T-cell (primary cell): ENCODE results near the gene DLD. TPM values are rescaled to one million over a fixed set of nuclear protein-coding genes. Genes with fewer than 3 reads are reported as not detected.
"Not testable (repeated sequence)": the region's sequence is repeated elsewhere in the genome, so short reads cannot be mapped to it uniquely, and the experiment has no call there.

Experiments
- ATAC-seq, 4 experiments: fragments of 200-7000 bp in 3 of 4; fragments of 150-1000 bp in 1 of 4; cut with Tn5 transposase; replicated peaks in 1 of 4; 1 replicate in 3 of 4; 2 replicates in 1 of 4; pipeline ENCODE4 v1.10.0; 2021; ENCODE audit warnings: moderate library complexity in 3 of 4, mild to moderate bottlenecking in 2 of 4, moderate number of reproducible peaks in 1 of 4
- CTCF ChIA-PET, 2 donors: fragments of 300-600 bp; sonication (Branson Sonifier 250); formaldehyde crosslinking; loops; one replicate each; lab custom pipeline; 2022; ENCODE audit warnings: antibody characterized with exemption in 2 of 2; lab: Charles Lee
- POLR2A ChIA-PET, 2 donors: fragments of 300-600 bp; sonication (Branson Sonifier 250); formaldehyde crosslinking; loops; one replicate each; lab custom pipeline; 2022; ENCODE audit warnings: antibody characterized with exemption in 2 of 2; lab: Charles Lee
- DNase-seq, 35 experiments: peaks; one replicate each; pipeline versions ENCODE4 v3.0.0 to v3.0.0-alpha.2; 2013 to 2023
- H3K27ac ChIP-seq: one replicate; pipeline ENCODE4 v1.5.1; 2013; ENCODE audit warnings: low read length
- H3K27me3 ChIP-seq, 2 experiments: replicated peaks in 1 of 2; 1 replicate in 1 of 2; 2 replicates in 1 of 2; pipeline versions ENCODE4 v1.6.1 to v1.7.0; 2013; ENCODE audit warnings: low read length in 1 of 2, mixed read lengths in 1 of 2; ENCODE audit not compliant: control insufficient read depth in 2 of 2, insufficient read depth in 2 of 2; ENCODE audit errors: extremely low read depth in 1 of 2
- H3K36me3 ChIP-seq, 2 donors: 1 replicate in 1 of 2; 2 replicates in 1 of 2; pipeline versions ENCODE4 v1.6.1 to v1.7.0; 2013; ENCODE audit warnings: low read length in 1 of 2; ENCODE audit not compliant: control insufficient read depth in 2 of 2, insufficient read depth in 1 of 2; ENCODE audit errors: extremely low read depth in 1 of 2
- H3K4me1 ChIP-seq, 2 experiments: 1 replicate in 1 of 2; 2 replicates in 1 of 2; pipeline versions ENCODE4 v1.6.1 to v1.7.0; 2013; ENCODE audit warnings: low read length in 2 of 2, mixed read lengths in 1 of 2; ENCODE audit not compliant: insufficient read depth in 2 of 2, control insufficient read depth in 1 of 2; ENCODE audit errors: extremely low read depth in 1 of 2
- H3K4me3 ChIP-seq, 2 donors: 1 replicate in 1 of 2; 2 replicates in 1 of 2; pipeline versions ENCODE4 v1.5.1 to v1.7.0; 2013; ENCODE audit warnings: mild to moderate bottlenecking in 2 of 2, low read length in 1 of 2, moderate library complexity in 1 of 2; ENCODE audit not compliant: control insufficient read depth in 1 of 2; ENCODE audit errors: extremely low read depth in 1 of 2
- H3K9me3 ChIP-seq: 2 replicates; pipeline ENCODE4 v1.7.0; 2013
- H3K27ac Mint-ChIP-seq, 2 donors: one replicate each; pipeline ENCODE4 v1.8.0; 2020 to 2021; ENCODE audit warnings: mild to moderate bottlenecking in 2 of 2, mixed read lengths in 2 of 2
- H3K27me3 Mint-ChIP-seq, 2 donors: one replicate each; pipeline ENCODE4 v1.8.0; 2021 to 2022; ENCODE audit warnings: mixed read lengths in 2 of 2
- H3K36me3 Mint-ChIP-seq: one replicate; pipeline ENCODE4 v1.8.0; 2021; ENCODE audit warnings: mixed read lengths
- H3K4me1 Mint-ChIP-seq, 3 donors: one replicate each; pipeline ENCODE4 v1.8.0; 2020 to 2022; ENCODE audit warnings: mixed read lengths in 3 of 3, mild to moderate bottlenecking in 1 of 3
- H3K4me3 Mint-ChIP-seq, 3 donors: one replicate each; pipeline ENCODE4 v1.8.0; 2020 to 2022; ENCODE audit warnings: mild to moderate bottlenecking in 3 of 3, mixed read lengths in 3 of 3, moderate library complexity in 3 of 3
- H3K9me3 Mint-ChIP-seq, 3 donors: one replicate each; pipeline ENCODE4 v1.8.0; 2020 to 2022; ENCODE audit warnings: mixed read lengths in 3 of 3
- WGBS: methylation state at CpG from one replicate; pipeline ENCODE4 v1.1.5; 2013; ENCODE audit warnings: missing lambda C conversion rate; ENCODE audit not compliant: insufficient coverage; 5-methylcytosine and 5-hydroxymethylcytosine counted together
- total RNA-seq, 35 experiments: library from RNA in 6 of 35; stranded (reverse) in 6 of 35; fragments of 120-200 nt in 1 of 35; gene quantifications; one replicate each; pipeline versions ENCODE4 v1.2.1 to v1.2.4 and lab custom pipeline; 2013 to 2026

Gene DLD, protein sequence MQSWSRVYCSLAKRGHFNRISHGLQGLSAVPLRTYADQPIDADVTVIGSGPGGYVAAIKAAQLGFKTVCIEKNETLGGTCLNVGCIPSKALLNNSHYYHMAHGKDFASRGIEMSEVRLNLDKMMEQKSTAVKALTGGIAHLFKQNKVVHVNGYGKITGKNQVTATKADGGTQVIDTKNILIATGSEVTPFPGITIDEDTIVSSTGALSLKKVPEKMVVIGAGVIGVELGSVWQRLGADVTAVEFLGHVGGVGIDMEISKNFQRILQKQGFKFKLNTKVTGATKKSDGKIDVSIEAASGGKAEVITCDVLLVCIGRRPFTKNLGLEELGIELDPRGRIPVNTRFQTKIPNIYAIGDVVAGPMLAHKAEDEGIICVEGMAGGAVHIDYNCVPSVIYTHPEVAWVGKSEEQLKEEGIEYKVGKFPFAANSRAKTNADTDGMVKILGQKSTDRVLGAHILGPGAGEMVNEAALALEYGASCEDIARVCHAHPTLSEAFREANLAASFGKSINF
- total RNA-seq (10 to 100 TPM; 32.3 to 63.6 (median 41.9) TPM), total RNA-seq (lab: John Stamatoyannopoulos, UW) (44.1 to 155 (median 60.1) reads per million in 29 experiments)
- total RNA-seq (2013), result 38.6 TPM

DNA sequence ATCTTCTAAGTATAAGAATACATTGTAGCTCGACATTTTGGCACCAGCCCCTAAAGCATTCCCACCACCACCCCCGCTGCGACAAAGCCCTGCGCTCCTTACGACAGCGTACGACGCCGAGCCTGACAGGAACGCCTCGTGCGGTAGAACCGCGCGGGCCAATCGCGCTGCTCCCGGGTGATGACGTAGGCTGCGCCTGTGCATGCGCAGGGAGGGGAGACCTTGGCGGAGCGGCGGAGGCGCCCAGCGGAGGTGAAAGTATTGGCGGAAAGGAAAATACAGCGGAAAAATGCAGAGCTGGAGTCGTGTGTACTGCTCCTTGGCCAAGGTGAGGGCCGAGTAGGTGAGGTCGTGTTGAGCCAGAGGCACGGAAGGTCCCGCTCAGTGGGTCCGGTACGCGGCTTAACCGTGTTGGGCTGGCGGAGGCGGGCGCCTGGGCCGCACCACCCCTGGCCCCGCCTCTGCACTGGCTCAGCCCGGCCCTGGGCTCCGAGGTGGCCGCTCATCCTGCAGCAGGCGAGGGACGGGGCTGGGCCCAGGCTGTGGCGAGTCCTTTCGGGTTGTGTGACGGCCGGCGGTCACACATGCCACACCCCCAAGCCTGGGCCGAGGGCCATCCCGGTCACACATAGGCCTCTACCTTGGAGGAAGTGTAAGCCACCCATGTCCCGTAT, at the start of gene DLD:
Gene DLD (plus strand): TSS at position 222 of the 674 bp plus-strand sequence. CDS start 68 bp downstream, at position 290.
- POLR2A ChIA-PET, result interaction anchor here in 1 of 2 donors (0.6 to 2.2 kb wide), 5 partner anchors 16 to 722 kb away, joined by 3 to 13 read pairs (median 5); partner anchors contain the start of genes CBLL1, DNAJB9, HBP1 and THAP5
- H3K4me1 Mint-ChIP-seq, result peaks cover 49 to 52% (median 49%) of the 10 kb centered on the region in 3 donors
- under 1% methylated on average over 51 of the region's 55 CpGs for WGBS
- Histone ChIP-seq H3K27me3 (no peaks in the 10 kb centered on the region), H3K4me1 (peaks cover 18 to 24% of the 10 kb centered on the region in 2 experiments), H3K36me3 (peaks cover 0 to 20% of the 10 kb centered on the region in 2 donors), H3K4me3 (peak within 1 kb of the TSS; percentile 77 to 90), H3K9me3 (no peaks in the 10 kb centered on the region), H3K27ac (peak within 1 kb of the TSS; percentile 95)
- CTCF ChIA-PET, result interaction anchor here (0.8 to 4.7 kb wide), 10 partner anchors 10 to 697 kb away, joined by 3 to 30 read pairs (median 6); partner anchors contain the start of gene CBLL1 (in 1 of the 2)
- H3K27me3 Mint-ChIP-seq, result no peaks in the 10 kb centered on the region
- peak within 1 kb of the TSS; percentile 94 to 98 for H3K27ac Mint-ChIP-seq
- peaks cover 25% of the 10 kb centered on the region for H3K36me3 Mint-ChIP-seq
- ATAC-seq (peak; percentile 97 to 99 (median 99)), DNase-seq (peak; percentile 84 to 97 (median 93))
- H3K9me3 Mint-ChIP-seq, result no peaks in the 10 kb centered on the region
- peak within 1 kb of the TSS; percentile 96 to 98 (median 98) for H3K4me3 Mint-ChIP-seq

DNA sequence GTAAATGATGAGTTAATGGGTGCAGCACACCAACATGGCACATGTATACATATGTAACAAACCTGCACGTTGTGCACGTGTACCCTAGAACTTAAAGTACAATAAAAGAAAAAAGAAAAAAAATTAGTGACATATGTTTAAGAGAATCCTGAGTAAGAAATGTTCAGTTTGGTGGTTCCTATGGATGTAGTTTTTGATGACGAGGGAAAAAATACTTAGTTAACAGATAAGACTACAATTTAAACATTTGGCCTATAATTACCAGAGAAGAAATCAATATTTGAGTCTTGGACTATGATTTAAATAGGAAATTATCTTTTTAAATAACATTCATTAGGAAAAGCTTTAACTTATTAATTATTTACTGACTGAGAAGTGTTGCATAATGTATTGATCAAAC, 48.8 kb upstream of the DLD start:
- ChIA-PET POLR2A (no interaction called here), CTCF (no interaction called here)
- Mint-ChIP-seq H3K36me3 (no peaks in the 10 kb centered on the region), H3K4me1 (peaks cover 0 to 4% (median 3%) of the 10 kb centered on the region in 3 donors), H3K27ac (no peak overlapping the region), H3K27me3 (peaks cover 2 to 4% of the 10 kb centered on the region in 2 donors), H3K4me3 (no peak overlapping the region), H3K9me3 (no peaks in the 10 kb centered on the region)
- H3K4me3 ChIP-seq, result no peak overlapping the region
- H3K27ac ChIP-seq, result no peak overlapping the region
- ATAC-seq, result no peak
- no peaks in the 10 kb centered on the region for H3K4me1 ChIP-seq
- no peaks in the 10 kb centered on the region for H3K36me3 ChIP-seq
- WGBS, result no CpG with 5 or more reads among the region's 3 CpGs
- H3K27me3 ChIP-seq, result peaks cover 0 to 8% of the 10 kb centered on the region in 2 experiments
- DNase-seq, result no peak
- H3K9me3 ChIP-seq, result no peaks in the 10 kb centered on the region

DNA sequence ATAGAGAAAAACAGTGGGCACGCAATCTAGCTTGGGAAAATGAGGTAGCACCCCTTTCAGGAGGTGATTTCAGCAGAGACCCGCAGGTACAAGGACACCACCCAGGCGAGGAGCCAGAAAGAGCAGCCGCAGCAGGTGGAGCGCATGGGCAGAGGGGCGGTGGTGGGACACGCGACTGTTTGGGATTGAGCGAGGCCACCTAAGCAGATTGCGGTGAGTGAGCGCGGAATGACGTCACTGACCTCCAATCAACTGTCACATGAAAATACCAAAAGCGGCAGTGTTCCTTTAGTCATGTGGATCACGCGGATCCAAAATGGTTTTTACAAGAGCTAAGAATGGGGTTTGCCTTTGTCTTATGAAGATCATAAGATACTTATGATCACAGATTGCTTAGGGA, 47.8 kb upstream of the DLD start:
- 98% methylated on average over 12 of the region's 16 CpGs for WGBS
- ATAC-seq, result no peak
- Histone ChIP-seq H3K27ac (no peak overlapping the region), H3K27me3 (peaks cover 0 to 6% of the 10 kb centered on the region in 2 experiments), H3K36me3 (no peaks in the 10 kb centered on the region), H3K4me1 (no peaks in the 10 kb centered on the region), H3K4me3 (no peak overlapping the region), H3K9me3 (no peaks in the 10 kb centered on the region)
- ChIA-PET POLR2A (no interaction called here), CTCF (interaction anchor here in 1 of 2 donors (0.6 kb wide), 1 partner anchor 513 kb away, joined by 7 read pairs; no protein-coding TSS in a partner anchor)
- DNase-seq, result no peak
- H3K27ac Mint-ChIP-seq, result no peak overlapping the region
- peaks cover 0 to 4% of the 10 kb centered on the region in 2 donors for H3K27me3 Mint-ChIP-seq
- H3K9me3 Mint-ChIP-seq, result no peaks in the 10 kb centered on the region
- no peak overlapping the region for H3K4me3 Mint-ChIP-seq
- H3K4me1 Mint-ChIP-seq, result peaks cover 0 to 4% (median 3%) of the 10 kb centered on the region in 3 donors
- H3K36me3 Mint-ChIP-seq, result no peaks in the 10 kb centered on the region

DNA sequence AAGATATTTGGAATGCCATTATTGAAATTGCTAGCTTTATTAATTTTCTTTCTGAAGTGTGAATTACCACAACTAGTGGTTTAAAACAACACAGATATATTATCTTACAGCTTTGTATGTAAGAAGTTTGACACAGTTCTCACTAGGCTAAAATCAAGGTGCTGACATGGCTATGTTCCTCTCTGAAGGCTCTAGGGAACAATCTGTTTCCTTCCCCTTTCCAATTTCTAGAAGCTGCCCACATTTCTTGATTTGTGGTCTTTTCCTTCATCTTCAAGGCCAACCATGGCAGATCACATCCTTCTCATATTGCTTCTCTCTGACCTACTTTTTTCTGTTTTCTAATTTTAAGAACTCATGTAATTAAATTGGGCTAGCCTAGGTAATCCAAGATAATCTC, 44.7 kb upstream of the DLD start:
- Mint-ChIP-seq H3K4me1 (peaks cover 0 to 7% (median 3%) of the 10 kb centered on the region in 3 donors), H3K27me3 (no peaks in the 10 kb centered on the region), H3K36me3 (no peaks in the 10 kb centered on the region), H3K27ac (no peak overlapping the region), H3K4me3 (no peak overlapping the region), H3K9me3 (no peaks in the 10 kb centered on the region)
- ChIA-PET POLR2A (no interaction called here), CTCF (no interaction called here)
- H3K4me3 ChIP-seq, result no peak overlapping the region
- no peak for DNase-seq
- ATAC-seq, result no peak
- H3K36me3 ChIP-seq, result no peaks in the 10 kb centered on the region
- H3K27me3 ChIP-seq, result no peaks in the 10 kb centered on the region
- H3K27ac ChIP-seq, result no peak overlapping the region
- no peaks in the 10 kb centered on the region for H3K4me1 ChIP-seq
- no peaks in the 10 kb centered on the region for H3K9me3 ChIP-seq

DNA sequence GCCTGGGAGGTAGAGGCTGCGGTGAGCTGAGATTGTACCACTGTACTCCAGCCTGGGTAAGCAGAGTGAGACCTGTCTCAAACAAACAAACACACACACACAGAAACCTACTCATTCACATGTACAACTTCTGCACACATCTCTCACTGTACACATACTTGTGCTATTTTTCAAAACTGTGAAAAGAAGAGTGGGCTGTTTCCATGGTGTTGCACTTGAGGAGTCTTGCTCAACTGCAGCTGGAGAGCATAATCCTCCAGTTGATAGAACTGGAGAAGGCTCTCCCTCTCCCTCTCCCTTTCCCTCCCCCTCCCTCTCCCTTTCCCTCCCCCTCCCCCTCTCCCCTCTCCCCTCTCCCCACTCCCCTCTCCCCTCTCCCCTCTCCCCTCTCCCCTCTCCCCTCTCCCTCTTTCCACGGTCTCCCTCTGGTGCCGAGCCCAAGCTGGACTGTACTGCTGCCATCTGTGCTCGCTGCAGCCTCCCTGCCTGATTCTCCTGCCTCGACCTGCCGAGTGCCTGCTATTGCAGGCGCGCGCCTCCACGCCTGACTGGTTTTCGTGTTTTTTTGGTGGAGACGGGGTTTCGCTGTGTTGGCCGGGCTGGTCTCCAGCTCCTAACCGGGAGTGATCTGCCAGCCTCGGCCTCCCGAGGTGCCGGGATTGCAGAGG, 43.7 kb upstream of the DLD start:
- ATAC-seq, result no peak
- H3K36me3 ChIP-seq, result no peaks in the 10 kb centered on the region
- Mint-ChIP-seq H3K4me1 (peaks cover 0 to 7% (median 3%) of the 10 kb centered on the region in 3 donors), H3K4me3 (no peak overlapping the region), H3K27me3 (no peaks in the 10 kb centered on the region), H3K36me3 (no peaks in the 10 kb centered on the region), H3K27ac (no peak overlapping the region), H3K9me3 (no peaks in the 10 kb centered on the region)
- no peak overlapping the region for H3K27ac ChIP-seq
- POLR2A ChIA-PET, result no interaction called here
- H3K27me3 ChIP-seq, result no peaks in the 10 kb centered on the region
- DNase-seq, result no peak
- H3K9me3 ChIP-seq, result no peaks in the 10 kb centered on the region
- CTCF ChIA-PET, result no interaction called here
- no peaks in the 10 kb centered on the region for H3K4me1 ChIP-seq
- 88% methylated on average over 7 of the region's 18 CpGs for WGBS
- H3K4me3 ChIP-seq, result no peak overlapping the region

DNA sequence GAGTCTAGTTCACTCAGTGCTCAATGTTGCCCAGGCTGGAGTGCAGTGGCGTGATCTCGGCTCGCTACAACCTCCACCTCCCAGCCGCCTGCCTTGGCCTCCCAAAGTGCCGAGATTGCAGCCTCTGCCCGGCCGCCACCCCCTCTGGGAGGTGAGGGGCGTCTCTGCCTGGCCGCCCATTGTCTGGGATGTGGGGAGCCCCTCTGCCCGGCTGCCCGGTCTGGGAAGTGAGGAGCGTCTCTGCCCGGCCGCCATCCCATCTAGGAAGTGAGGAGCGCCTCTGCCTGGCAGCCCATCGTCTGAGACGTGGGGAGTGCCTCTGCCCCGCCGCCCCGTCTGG, 43.2 kb upstream of the DLD start:
- H3K9me3 Mint-ChIP-seq, POLR2A ChIA-PET, H3K4me3 ChIP-seq, H3K4me1 Mint-ChIP-seq, H3K27me3 ChIP-seq, CTCF ChIA-PET, H3K36me3 Mint-ChIP-seq, H3K27ac Mint-ChIP-seq, DNase-seq, H3K27me3 Mint-ChIP-seq, H3K4me3 Mint-ChIP-seq, H3K36me3 ChIP-seq, H3K9me3 ChIP-seq, H3K27ac ChIP-seq, ATAC-seq, H3K4me1 ChIP-seq: not testable (repeated sequence)
- 82% methylated on average over 4 of the region's 20 CpGs for WGBS
